ENCODE data around the gene COL12A1. TPM values are rescaled to one million over a fixed set of nuclear protein-coding genes. Genes with fewer than 3 reads are reported as not detected.

Gene COL12A1
- total and polyA plus RNA-seq, 10 of the 15 experiments (the other 5 are each of a cell fraction or from before 2014, with no cell fraction given): under 0.01 to 0.69 (median 0.11) TPM; not detected in 6

DNA sequence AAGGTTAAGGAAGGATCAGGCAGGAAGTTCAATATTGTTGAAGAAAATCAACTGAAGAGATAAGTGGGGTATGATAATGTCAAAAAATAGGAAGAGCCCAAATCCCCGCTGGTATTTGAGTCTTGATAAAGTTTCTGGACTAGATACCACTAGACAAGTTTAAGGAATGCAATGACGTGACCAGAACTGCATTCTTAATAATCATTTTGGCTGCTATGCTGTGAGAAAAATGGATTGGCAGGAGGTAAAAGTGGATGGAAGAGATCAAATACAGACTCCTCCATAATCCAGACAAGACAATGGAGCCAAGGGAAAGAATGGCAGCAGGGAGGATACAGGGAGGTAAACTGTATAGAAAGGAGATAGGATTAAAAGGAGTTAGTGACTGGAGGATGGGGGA, 128.2 kb downstream of the COL12A1 start (continued):
- no peak for TF ChIP-seq PRDM15 (CRISPR knock-in tag; IDR thresholded peaks at IDR 0.05)

- no peak for ATAC-seq
- H3K79me2 ChIP-seq (ENCODE audit: control insufficient read depth, insufficient read depth, low read length): no peaks in the 10 kb centered on the region
- no peaks in the 10 kb centered on the region for H3K36me3 ChIP-seq (ENCODE audit: control insufficient read depth in 2 of 2, insufficient read depth in 2 of 2, low read length in 1 of 2)
- intact Hi-C loops (cut with micrococcal nuclease; ENCODE audit: unreplicated experiment) (no loop called here), in situ Hi-C loops (cut with MboI) (no loop called here)
- H2AFZ ChIP-seq (ENCODE audit: control insufficient read depth, low read depth, low read length): no peak overlapping the region
- no peaks in the 10 kb centered on the region for H3K27me3 ChIP-seq (replicated peaks in 1 of 2; ENCODE audit: control insufficient read depth in 2 of 2, insufficient read depth in 2 of 2, low read length in 1 of 2)
- RAD21 ChIA-PET (ENCODE audit: unreplicated experiment): no interaction called here
- CTCF ChIA-PET: no interaction called here
- no peak for DNase-seq (ENCODE audit: low read depth, low spot score)
- H3K9me3 ChIP-seq (replicated peaks; ENCODE audit: control insufficient read depth, insufficient read depth, low read length): no peaks in the 10 kb centered on the region
- POLR2A ChIA-PET: no interaction called here
- H3K4me1 ChIP-seq (ENCODE audit: control insufficient read depth, insufficient read depth, low read length): no peaks in the 10 kb centered on the region
- no peak overlapping the region for H3K4me3 ChIP-seq
- BruUV-seq (replicated peaks): no TSS peak
- H4K20me1 ChIP-seq (ENCODE audit: control insufficient read depth, insufficient read depth): no peaks in the 10 kb centered on the region
- no peak for FAIRE-seq
- TF ChIP-seq HDAC2 (IDR thresholded peaks at IDR 0.05): no peak
- TF ChIP-seq, protein P1, sequence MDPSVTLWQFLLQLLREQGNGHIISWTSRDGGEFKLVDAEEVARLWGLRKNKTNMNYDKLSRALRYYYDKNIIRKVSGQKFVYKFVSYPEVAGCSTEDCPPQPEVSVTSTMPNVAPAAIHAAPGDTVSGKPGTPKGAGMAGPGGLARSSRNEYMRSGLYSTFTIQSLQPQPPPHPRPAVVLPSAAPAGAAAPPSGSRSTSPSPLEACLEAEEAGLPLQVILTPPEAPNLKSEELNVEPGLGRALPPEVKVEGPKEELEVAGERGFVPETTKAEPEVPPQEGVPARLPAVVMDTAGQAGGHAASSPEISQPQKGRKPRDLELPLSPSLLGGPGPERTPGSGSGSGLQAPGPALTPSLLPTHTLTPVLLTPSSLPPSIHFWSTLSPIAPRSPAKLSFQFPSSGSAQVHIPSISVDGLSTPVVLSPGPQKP (IDR thresholded peaks at IDR 0.05; ENCODE audit: low read depth, low read length): no peak
- no peak for TF ChIP-seq MXI1 (IDR thresholded peaks at IDR 0.05; ENCODE audit: low read depth, low read length)
- TF ChIP-seq, protein P2, sequence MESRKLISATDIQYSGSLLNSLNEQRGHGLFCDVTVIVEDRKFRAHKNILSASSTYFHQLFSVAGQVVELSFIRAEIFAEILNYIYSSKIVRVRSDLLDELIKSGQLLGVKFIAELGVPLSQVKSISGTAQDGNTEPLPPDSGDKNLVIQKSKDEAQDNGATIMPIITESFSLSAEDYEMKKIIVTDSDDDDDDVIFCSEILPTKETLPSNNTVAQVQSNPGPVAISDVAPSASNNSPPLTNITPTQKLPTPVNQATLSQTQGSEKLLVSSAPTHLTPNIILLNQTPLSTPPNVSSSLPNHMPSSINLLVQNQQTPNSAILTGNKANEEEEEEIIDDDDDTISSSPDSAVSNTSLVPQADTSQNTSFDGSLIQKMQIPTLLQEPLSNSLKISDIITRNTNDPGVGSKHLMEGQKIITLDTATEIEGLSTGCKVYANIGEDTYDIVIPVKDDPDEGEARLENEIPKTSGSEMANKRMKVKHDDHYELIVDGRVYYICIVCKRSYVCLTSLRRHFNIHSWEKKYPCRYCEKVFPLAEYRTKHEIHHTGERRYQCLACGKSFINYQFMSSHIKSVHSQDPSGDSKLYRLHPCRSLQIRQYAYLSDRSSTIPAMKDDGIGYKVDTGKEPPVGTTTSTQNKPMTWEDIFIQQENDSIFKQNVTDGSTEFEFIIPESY (IDR thresholded peaks at IDR 0.05): no peak
- no peak for TF ChIP-seq STAT3 (IDR thresholded peaks at IDR 0.05; ENCODE audit: low read depth, low read length)
- H3K27ac ChIP-seq (ENCODE audit: control insufficient read depth, insufficient read depth): no peak overlapping the region
- H3K4me2 ChIP-seq (ENCODE audit: control insufficient read depth, insufficient read depth): no peak overlapping the region
- WGBS (ENCODE audit: insufficient coverage, insufficient replicate concordance, low lambda C conversion rate, missing lambda C conversion rate): 55% methylated on average over 5 of the region's 5 CpGs
- SMC1A ChIA-PET (ENCODE audit: uncharacterized antibody, unreplicated experiment): no interaction called here
- H3K9ac ChIP-seq (ENCODE audit: control insufficient read depth, insufficient read depth, low read length): no peak overlapping the region
Observed at GRCh38 chr6:75076009-75076408, 129.8 kb downstream of the COL12A1 start.
